ENCODE results near the gene HP.
"Not testable (repeated sequence)": the region's sequence is repeated elsewhere in the genome, so short reads cannot be mapped to it uniquely, and the experiment has no call there.

Gene HP, protein sequence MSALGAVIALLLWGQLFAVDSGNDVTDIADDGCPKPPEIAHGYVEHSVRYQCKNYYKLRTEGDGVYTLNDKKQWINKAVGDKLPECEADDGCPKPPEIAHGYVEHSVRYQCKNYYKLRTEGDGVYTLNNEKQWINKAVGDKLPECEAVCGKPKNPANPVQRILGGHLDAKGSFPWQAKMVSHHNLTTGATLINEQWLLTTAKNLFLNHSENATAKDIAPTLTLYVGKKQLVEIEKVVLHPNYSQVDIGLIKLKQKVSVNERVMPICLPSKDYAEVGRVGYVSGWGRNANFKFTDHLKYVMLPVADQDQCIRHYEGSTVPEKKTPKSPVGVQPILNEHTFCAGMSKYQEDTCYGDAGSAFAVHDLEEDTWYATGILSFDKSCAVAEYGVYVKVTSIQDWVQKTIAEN

DNA sequence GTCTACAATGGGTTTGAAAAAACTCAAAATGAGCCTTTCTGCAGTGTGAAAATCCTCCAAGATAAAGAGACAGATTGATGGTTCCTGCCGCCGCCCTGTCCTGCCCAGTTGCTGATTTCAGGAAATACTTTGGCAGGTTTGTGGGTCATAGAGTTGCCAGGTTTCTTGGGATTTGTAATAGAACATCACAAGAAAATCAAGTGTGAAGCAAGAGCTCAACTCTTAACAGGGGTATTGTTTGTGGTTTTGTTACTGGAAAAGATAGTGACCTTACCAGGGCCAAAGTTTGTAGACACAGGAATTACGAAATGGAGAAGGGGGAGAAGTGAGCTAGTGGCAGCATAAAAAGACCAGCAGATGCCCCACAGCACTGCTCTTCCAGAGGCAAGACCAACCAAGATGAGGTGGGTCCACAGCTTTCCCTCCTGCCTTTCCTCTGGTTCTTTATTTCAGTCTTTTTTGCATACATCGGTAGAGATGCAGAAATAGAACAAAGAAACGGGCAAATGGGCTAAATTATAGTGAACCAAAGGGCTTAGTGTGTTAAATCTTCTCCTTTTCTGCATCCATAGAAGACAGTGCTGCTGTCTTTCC lies at the start of gene HP:
Gene HP, plus strand, starts transcription at position 252 of the 594 bp plus-strand sequence. Its CDS starts 148 bp downstream, at position 400.
- DNase-seq (ENCODE audit: insufficient read length, low spot score); FAIRE-seq: not testable (repeated sequence)

DNA sequence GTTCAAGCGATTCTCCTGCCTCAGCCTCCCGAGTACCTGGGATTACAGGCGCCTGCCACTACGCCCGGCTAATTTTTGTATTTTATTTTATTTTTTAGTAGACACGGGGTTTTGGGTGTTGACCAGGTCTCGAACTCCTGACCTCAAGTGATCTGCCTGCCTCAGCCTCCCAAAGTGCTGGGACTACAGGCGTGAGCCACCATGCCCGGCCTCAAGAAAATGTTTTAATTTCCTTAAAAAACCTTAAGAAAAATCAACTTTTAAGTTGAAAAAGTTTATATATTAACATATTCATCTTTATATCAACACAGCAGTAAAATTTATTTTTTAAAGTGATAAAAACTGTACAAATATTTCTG lies 46.3 kb upstream of the HP start:
- DNase-seq (ENCODE audit: insufficient read length, low spot score); FAIRE-seq: not testable (repeated sequence)

DNA sequence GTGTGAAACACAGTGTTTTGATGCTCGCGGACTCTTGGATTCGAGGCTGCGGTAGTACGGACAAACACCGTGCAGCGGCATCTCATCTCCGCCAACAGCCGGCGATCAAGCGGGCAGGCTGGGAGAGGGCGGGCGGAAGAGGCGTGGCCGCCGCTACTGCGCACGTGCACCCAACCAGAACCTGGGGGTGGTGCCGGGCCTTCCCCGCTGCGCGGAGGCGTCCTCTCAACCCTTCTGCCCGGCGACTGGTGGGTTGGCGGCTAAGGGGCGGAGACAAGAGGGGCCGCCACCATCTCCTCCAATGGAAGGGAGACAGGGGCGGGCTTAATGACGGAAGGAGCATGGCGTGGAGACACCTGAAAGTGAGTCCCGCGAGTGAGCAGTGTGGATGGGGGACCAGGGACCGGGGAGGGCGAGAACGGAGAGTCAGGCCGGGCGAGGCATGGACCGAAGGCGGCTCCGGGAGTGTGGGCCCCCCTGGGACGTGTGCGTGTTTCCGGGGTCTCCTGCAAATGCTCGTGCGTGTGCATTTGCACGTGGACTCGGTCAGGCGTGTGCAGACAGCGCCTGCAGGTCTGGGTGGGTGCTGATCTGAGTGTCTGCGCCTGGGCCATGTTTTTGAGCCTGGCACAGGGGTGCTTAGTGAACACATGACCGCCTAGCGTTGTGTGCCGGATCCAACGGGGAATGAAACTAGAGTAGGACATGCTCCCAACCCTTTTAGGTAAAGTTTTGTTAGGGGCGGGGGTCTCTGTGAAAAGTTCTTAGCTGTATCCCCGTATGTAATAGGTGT lies 45.7 kb upstream of the HP start, which contains the start of gene DHODH:
Gene DHODH, plus strand, starts transcription at position 321 of the 793 bp plus-strand sequence. Its CDS starts 21 bp downstream, at position 342.
- FAIRE-seq: no peak
- TF ChIP-seq, protein P1, sequence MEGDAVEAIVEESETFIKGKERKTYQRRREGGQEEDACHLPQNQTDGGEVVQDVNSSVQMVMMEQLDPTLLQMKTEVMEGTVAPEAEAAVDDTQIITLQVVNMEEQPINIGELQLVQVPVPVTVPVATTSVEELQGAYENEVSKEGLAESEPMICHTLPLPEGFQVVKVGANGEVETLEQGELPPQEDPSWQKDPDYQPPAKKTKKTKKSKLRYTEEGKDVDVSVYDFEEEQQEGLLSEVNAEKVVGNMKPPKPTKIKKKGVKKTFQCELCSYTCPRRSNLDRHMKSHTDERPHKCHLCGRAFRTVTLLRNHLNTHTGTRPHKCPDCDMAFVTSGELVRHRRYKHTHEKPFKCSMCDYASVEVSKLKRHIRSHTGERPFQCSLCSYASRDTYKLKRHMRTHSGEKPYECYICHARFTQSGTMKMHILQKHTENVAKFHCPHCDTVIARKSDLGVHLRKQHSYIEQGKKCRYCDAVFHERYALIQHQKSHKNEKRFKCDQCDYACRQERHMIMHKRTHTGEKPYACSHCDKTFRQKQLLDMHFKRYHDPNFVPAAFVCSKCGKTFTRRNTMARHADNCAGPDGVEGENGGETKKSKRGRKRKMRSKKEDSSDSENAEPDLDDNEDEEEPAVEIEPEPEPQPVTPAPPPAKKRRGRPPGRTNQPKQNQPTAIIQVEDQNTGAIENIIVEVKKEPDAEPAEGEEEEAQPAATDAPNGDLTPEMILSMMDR (IDR thresholded peaks at IDR 0.05; ENCODE audit: insufficient read depth, missing control alignments): no peak
- DNase-seq (ENCODE audit: insufficient read length, low spot score): peak; percentile 85

DNA sequence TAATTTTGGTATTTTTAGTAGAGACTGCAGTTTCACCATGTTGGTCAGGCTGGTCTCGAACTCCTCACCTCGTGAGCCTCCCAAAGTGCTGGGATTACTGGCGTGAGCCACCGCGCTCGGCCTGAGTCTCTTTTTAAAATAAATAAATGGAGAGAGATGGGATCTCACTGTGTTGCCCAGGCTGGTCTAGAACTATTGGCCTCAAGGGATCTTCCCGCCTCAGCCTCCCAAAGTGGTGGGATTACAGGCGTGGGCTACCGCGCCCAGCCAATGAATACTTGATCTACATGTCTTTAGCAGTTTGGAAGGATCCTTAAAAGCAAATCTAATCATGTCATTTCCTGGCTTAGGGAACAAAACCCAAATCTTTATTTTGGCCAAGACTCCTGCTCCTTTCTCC lies 44.5 kb upstream of the HP start:
- DNase-seq (ENCODE audit: insufficient read length, low spot score): no peak
- TF ChIP-seq, protein P1 (IDR thresholded peaks at IDR 0.05; ENCODE audit: insufficient read depth, missing control alignments): no peak
- no peak for FAIRE-seq

DNA sequence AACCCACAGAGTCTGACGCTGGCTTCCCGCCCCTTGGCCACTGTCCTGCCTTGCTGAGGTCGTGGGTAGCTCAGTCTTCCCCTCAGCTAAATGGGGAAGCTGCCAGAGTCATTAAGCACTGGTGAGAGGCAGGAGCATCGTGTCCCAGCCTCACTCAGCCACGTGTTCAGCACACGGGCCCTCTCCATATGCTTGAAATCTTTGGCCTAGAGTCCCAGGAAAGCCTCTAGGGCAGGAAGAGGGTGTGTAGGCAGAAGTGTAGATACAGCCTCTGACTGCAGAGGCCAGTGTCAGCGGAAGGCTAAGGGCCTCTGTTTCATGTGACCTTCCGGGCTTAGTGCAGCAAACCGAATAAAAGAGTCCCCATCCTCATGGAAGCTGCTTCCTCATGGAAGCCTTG lies 41.7 kb upstream of the HP start:
- TF ChIP-seq, protein P1 (IDR thresholded peaks at IDR 0.05; ENCODE audit: insufficient read depth, missing control alignments): no peak
- no peak for FAIRE-seq

DNA sequence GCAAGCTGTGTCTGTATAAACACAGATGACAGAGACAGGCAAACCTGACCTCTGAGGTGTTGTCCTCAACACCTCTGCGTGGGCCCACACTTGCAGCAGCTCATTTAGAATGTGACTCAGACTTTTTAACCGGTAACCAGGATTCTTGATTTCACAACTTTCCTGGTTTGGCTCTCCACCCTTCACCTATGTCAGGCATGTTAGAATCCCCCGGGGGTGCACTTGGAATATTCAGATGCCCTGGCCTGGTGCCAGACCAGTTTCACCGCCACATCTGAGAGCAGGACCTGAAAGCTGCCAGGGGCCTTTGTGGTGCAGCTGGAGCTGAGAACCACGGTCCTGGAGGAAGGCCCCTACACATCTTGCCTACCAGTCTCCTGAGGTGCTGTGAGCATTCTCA lies 40.9 kb upstream of the HP start:
- TF ChIP-seq, protein P1 (IDR thresholded peaks at IDR 0.05; ENCODE audit: insufficient read depth, missing control alignments): no peak
- FAIRE-seq: no peak
- no peak for DNase-seq (ENCODE audit: insufficient read length, low spot score)

More for the DNA sequence above, 41.7 kb upstream of the HP start:
- no peak for DNase-seq (ENCODE audit: insufficient read length, low spot score)

DNA sequence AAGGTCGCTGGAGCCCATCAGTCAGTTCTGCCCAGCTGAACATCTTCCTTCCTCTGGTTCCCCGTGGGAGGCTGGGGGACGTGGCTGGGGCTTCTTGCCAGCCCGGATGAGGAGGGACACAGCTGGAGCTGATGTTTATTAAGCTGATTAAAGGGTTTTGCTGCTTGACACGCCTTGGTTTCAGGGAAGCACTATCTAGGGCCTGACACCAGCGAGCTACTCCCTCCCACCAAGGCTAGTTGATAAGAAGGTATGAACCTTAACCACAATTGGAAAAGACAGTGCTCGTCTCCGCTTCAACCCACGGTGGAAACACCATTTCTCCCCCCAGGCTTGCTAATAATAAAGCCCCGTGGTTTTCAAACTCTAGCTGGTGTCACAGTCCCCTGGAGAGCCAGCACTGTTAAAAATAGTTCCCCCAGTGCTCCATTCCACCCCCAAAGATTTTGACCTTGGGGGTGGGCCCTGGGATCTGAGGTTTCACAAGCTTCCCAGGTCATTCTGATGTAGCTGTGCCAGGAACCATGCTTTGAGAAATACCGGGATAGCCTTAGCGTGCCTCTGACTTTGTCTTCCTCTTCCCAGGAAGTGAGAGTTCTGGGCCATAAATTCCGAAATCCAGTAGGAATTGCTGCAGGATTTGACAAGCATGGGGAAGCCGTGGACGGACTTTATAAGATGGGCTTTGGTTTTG lies 40.3 kb upstream of the HP start:
- no peak for FAIRE-seq
- TF ChIP-seq, protein P1 (IDR thresholded peaks at IDR 0.05; ENCODE audit: insufficient read depth, missing control alignments): no peak
- no peak for DNase-seq (ENCODE audit: insufficient read length, low spot score)

Measured in D721Med (cell line).